Activated CD8-positive, alpha-beta memory T cell treated with anti-CD3 and anti-CD28 coated beads for 24 hours (primary cell): ENCODE measurements around the gene ENG.
"Not testable (repeated sequence)": the region's sequence is repeated elsewhere in the genome, so short reads cannot be mapped to it uniquely, and the experiment has no call there.

Source experiments
- DNase-seq: peaks from one replicate; pipeline ENCODE4 v3.0.0-alpha.2; 2020

Gene ENG

GRCh38 chr9:127841087-127841835 is 13.2 kb downstream of the ENG start:
- DNase-seq: no peak

- DNase-seq: no peak
These were observed 15.9 kb downstream of the ENG start for GRCh38 chr9:127838375-127839078.

DNA sequence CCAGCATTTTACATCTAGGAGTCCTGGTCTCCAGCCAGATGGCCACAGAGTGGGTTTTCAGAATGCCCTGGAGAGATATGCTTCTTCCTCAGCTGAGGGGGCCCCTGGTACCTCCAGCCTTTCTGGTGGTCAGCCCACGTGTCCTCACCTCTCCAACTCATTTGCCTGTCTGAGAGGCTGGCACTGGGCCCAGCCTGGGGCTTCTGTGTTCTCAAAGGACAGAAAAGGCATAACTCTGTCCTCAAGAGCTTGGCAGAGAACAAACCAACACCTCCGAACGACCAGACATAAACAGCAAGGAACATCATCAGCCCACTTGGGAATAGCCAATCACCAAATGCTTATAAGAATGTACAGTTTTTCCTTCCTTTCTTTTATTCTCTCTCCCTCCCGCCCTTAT is 17.1 kb downstream of the ENG start:
- DNase-seq: no peak

DNA sequence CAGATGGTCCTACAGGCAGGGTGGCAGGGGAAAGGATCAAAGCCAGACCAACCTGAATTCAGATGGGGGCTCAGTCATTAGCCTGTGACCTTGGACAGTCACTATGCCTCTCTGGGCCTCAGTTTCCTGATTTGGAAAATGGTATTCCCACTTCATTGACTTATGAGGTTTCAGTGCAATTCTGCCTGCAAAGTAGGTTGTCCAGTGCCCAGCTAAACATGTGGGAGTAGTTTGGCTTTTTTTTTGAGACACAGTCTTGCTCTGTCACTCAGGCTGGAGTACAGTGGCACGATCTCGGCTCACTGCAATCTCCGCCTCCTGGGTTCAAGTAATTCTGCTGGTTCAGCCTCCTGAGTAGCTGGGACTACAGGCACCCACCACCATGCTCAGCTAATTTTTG is 17.9 kb downstream of the ENG start:
- DNase-seq: not testable (repeated sequence)

- DNase-seq: no peak
These were observed 18.4 kb downstream of the ENG start for GRCh38 chr9:127835991-127836516.

DNA sequence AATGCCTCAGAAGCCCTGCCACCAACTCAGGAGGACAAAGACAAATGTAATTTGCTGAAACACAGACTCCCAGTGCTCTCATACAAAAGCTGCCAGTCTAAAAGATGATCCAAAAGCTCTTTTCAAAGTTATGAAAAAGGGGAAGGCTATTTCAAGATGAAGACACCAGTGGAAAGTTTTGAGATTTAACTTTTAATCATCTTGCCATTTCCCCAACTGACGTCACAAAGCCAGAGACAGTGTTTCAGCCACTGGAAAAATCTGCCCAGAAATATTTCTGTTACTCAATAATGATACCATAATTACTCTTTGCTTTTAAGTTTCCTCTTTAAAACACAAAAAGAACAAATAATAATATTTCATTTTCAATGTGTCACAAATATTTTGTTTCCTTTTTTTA is 20.9 kb downstream of the ENG start:
- DNase-seq: no peak

- DNase-seq: no peak
These were observed 22.2 kb downstream of the ENG start for GRCh38 chr9:127832248-127832647.

DNA sequence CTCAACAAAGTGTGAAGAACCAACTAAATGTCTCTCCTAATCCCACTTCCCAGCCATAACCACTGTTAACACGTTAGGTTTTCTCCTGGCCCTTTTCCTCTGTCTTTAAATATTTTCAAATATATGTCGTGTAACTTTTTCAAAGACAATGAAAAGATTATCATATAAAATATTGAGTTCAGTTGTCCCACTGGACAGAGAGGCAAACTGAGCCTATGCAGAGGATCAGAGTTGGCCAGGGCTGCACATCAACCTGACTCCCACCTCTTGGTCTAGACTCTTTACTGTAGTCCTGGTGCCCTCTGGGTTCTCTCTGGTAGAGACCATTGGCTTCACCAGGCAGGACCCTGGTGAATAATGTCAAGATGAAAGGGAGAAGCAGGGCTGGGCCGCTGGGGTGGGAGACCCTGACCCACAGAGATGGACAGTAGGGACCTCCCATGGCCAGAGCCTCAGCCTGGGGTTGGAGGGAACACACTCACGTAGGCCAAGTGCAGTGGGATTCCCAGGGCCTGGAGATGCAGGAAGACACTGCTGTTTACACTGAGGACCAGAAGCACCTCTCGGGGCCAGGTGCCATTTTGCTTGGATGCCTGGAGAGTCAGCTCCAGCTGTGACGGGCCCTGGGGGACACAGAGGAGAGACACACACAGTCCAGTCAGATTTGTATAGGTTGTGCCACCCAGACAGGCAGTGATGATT is 25.1 kb downstream of the ENG start:
- DNase-seq: no peak

DNA sequence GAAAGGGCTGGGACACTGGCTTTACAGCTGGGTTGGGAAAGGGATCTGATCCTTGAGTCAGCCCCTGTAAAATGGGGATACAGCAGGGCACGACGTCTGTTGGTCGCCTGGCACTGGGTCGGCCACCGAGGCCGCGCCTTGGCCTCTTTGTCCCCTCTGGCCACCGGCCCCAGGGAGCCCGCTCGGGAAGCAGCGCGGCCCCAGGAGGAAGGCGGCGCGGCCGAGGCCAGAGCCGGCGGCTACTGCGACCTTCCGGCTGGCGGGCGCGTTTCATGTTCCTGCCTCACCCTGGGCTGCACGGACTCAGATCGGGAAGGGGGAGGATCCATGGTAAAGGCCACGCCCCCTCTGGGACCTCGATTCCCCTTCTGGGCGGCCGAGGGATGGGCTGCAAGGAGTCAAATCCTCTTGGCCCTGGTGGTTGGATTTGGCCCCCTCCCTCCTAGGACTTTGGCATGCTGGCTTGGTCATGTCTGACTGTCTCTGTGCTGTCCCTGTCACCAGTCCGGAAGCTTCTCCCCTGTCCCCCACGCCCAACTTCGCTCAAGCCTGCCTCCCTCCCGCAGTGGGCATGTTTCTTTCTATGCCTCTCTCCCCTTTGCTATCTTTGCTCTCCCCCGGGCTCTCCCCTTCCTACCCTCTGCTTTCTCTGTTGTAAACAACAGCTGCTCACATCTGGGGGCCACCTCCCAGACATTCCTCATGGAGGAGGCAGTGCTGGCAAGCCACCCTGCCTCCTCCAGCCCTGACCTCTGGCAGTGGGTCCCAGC is 26.0 kb downstream of the ENG start:
- no peak for DNase-seq

DNA sequence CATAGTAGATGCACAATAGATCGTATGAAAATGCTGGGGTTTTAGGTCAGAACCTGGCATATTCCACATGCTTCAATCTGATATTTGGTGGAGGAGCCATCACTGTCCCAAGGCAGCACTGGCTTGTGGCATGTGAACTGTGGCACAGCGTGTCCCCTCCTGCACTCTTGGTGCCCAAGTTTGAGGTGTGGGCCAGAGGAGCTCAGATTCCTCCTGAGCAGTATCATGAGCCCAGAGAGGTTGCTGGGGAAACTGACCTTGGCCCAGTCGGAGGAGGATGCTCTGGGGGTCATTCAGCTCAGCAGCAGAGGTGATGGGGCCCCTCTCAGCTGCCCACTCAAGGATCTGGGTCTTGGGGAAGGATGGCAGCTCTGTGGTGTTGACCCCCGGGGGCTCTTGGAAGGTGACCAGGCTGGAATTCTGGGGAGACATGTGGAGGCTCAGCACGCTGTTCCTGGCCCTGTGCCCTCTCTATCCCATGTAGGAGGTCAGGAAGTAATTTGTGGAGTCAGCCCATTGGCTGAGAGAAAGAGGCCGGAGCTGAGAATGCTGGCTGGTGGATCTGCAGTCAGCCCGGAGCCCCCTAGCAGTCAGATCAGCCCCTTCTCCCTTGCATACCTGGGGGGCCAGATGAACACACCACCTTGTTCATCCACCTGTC is 28.1 kb downstream of the ENG start:
- DNase-seq: no peak

DNA sequence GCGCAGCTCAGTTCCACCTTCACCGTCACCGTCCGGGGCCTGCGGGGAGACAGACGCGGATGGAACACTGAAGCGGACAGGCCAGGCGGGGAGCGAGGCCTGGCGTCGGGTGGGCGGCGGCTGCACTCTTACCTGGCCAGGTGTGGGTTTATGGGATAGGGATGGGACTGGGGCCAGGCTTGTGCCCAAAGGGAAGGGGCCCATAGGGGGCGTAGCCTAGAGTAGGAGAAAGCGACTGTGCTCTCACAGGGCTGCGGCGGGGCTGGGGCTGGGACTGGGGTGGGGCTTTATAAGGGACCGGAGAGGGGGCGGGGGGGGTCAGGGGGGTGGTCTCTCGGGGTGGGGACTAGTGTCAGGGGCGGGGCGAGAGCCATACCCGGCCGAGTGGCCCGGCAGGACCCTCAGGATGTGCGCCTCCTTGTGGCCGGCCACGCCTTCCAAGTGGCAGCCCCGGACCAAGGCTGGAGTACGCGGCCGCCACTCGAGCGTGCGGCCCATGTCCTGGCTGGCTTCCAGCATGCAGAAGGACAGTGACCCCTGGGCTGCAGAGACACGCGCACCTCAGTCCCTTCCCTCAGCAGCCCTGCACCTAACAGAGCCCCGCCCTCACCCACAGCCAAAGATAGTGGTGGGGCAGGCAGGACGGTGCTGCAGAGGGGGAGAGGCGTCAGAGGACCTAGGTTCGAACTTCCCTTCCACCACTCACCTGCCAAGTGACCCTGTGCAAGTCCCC is 29.0 kb downstream of the ENG start:
- no peak for DNase-seq

DNA sequence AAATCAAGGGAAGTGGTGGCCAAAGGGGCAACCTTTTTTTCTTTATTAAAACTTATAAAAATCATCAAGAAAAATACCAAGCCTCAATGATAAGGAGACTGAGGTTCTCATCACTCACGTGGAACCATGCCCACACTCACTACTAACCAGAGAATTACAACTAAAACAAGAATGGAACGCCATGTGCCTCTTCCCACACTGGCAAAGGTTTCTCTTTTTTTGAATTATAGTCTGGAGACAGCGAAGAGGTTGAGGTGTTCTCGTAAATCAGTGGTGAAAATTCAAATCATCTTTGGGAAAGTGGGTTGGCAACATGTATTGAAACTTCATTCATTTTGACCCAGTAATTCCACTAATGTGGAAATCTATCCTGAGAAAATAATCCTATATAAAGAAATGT is 32.4 kb downstream of the ENG start:
- no peak for DNase-seq

GRCh38 chr9:127818574-127818973 is 35.9 kb downstream of the ENG start:
- no peak for DNase-seq

- DNase-seq: no peak
These were observed 36.5 kb downstream of the ENG start for GRCh38 chr9:127817881-127818434.

DNA sequence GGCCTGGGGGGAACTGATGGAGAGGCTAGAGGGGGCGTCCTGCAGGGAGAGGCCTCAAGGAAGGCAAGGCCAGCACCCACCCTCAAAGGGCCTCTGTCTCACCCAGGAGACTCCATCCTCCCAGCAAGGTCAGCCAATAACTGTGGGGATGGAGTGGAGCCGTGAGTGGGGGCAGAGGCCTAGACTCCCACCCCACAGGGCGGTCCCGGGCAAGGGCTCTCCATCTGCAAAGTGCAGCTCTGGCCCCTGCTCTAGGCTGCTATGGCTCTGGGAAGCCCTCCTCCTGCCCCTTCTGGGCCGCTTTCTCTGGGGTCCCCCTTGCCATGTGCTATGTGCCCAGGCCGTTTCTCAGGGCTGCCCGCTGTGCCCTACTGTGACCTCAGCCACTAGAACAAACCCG is 37.7 kb downstream of the ENG start:
- DNase-seq: no peak

GRCh38 chr9:127816362-127816725 is 38.1 kb downstream of the ENG start:
- DNase-seq: no peak

GRCh38 chr9:127815512-127816361 is 38.7 kb downstream of the ENG start:
- DNase-seq: no peak

DNA sequence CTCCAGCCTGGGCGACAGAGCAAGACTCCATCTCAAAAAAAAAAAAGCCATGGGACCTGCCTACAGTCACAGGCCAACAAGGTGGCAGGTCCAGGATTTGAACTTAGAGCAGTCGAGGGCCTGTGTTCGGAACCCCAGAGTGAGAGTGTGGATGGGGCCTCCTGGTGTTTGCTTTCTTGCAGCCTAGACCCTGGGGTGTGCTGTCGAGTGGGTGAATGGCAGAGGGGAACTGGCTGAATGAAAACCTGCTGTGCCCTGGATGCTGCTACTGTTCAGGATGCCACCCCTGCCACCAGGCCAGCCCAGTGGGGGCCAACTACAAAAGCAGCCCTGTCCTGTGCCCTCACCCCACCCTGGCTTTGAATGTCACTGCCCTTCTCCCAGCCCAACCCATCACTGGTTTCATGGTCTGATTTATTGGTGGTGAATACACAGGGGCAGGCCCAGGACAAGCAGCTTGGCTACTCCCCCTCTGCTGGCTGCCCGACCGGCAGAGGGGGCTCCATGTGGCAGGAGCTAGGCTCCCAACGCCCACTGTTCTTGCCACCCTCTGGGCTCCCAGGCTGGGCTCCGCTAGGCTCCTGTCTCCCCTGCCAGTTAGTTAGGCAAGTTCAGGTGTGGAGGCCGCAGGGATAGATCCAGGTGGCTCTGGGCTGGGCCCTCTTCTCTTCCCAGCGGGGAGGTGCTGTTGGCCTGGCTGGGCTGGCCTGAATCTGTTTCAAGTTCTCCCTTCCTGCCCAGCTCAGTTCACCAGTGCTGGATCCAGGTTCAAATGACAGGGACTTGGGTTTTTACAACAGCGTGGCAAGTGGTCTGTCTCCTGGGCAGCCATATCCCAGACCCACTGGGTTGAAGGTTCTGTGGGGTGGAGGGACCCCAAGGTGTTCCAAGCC is 39.6 kb downstream of the ENG start:
- DNase-seq: no peak

DNA sequence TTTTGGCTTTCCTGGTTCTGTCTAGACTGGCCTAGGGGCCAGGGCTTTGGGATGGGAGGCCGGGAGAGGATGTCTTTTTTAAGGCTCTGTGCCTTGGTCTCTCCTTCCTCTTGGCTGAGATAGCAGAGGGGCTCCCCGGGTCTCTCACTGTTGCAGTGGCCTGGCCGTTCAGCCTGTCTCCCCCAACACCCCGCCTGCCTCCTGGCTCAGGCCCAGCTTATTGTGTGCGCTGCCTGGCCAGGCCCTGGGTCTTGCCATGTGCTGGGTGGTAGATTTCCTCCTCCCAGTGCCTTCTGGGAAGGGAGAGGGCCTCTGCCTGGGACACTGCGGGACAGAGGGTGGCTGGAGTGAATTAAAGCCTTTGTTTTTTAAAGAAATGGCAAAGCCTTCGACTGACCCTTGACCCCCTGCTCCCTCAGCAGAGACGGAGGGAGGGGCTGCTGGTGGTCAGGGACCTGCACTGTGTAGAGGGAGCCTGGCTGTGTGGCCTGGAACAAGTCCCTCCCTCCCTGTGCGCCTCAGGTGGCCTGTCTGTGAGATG is 40.7 kb downstream of the ENG start:
- DNase-seq: no peak
